HEK293 (cell line): ENCODE measurements around the gene CACNA1C.

Experiments
- ELK4 ChIP-seq: IDR thresholded peaks from 2 replicates; pipeline ENCODE4 v1.6.1; 2011; ENCODE audit warnings: mild to moderate bottlenecking, low read depth, low read length, borderline replicate concordance
- MYNN ChIP-seq: fragments of 450-650 bp; formaldehyde crosslinking; IDR thresholded peaks from 2 replicates; pipeline ENCODE4 v1.5.1; 2016; ENCODE audit warnings: missing biosample characterization, missing genetic modification characterization, borderline replicate concordance
- PATZ1 ChIP-seq: fragments of 450-650 bp; formaldehyde crosslinking; IDR thresholded peaks from 2 replicates; pipeline ENCODE4 v1.5.1; 2016; ENCODE audit warnings: missing biosample characterization, missing genetic modification characterization
- ZIC2 ChIP-seq: fragments of 450-650 bp; formaldehyde crosslinking; IDR thresholded peaks from 2 replicates; pipeline ENCODE4 v1.5.1; 2016; ENCODE audit warnings: missing biosample characterization, missing genetic modification characterization
- ZNF560 ChIP-seq: fragments of 450-650 bp; formaldehyde crosslinking; IDR thresholded peaks from 2 replicates; pipeline ENCODE4 v1.5.1; 2017; ENCODE audit warnings: missing biosample characterization, missing genetic modification characterization, borderline replicate concordance
- ZNF639 ChIP-seq: fragments of 450-650 bp; formaldehyde crosslinking; IDR thresholded peaks from 2 replicates; pipeline ENCODE4 v1.5.1; 2016; ENCODE audit warnings: missing biosample characterization, missing genetic modification characterization
- ZSCAN30 ChIP-seq: fragments of 450-650 bp; IDR thresholded peaks from 2 replicates; pipeline ENCODE4 v1.5.1; 2018; ENCODE audit warnings: missing biosample characterization, mild to moderate bottlenecking, missing genetic modification characterization, moderate library complexity
- TF ChIP-seq, protein P1 (sequence below): fragments of 450-650 bp; formaldehyde crosslinking; IDR thresholded peaks from 2 replicates; pipeline ENCODE4 v1.5.1; 2016; ENCODE audit warnings: missing biosample characterization, missing genetic modification characterization

DNA sequence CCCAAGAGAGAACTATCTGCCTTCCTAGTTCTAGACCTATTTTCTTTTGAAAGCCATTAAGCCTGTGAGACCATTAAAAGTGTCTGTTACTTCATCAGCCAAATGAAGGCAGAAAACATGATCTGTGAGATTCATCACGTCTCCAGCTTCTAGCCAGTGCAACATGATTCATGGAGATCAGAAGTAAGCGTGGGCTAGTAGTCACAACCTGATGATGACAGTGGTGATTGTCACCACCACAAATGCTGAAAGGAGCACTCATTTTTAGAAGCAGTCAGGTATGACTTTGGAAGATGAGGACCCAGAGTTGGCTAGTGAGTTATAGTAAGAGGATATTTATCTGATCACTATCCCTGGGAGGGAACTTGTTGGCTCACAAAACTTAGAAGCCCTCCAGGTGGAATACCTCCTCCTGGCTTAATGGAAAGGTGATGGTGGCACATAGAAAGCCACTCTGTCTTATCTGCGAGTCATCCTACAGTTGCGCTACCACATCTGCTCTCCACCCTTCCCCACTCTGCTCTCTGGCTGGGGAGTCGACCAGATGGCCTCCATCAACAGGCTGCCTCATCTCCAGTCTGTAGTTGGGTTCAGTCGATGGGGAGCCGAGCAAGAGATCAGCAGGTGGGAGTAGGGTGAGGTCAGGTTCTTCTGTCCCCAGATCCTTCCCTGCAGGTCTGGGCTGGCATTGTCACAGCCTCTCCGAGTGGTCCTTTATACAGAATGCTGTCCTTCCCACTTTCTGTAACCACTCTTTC is 424.4 kb downstream of the CACNA1C start:
- TF ChIP-seq ZSCAN30 (tag by site-specific recombination) (no peak), ZIC2 (no peak), ZNF639 (tag by site-specific recombination) (no peak), ZNF560 (no peak), ELK4 (no peak), MYNN (tag by site-specific recombination) (no peak), PATZ1 (tag by site-specific recombination) (no peak)
- TF ChIP-seq, protein P1, sequence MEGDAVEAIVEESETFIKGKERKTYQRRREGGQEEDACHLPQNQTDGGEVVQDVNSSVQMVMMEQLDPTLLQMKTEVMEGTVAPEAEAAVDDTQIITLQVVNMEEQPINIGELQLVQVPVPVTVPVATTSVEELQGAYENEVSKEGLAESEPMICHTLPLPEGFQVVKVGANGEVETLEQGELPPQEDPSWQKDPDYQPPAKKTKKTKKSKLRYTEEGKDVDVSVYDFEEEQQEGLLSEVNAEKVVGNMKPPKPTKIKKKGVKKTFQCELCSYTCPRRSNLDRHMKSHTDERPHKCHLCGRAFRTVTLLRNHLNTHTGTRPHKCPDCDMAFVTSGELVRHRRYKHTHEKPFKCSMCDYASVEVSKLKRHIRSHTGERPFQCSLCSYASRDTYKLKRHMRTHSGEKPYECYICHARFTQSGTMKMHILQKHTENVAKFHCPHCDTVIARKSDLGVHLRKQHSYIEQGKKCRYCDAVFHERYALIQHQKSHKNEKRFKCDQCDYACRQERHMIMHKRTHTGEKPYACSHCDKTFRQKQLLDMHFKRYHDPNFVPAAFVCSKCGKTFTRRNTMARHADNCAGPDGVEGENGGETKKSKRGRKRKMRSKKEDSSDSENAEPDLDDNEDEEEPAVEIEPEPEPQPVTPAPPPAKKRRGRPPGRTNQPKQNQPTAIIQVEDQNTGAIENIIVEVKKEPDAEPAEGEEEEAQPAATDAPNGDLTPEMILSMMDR (tag by site-specific recombination) = no peak
